GM21528 (cell line): ENCODE results near the gene EIF4E1B.

Source experiments
- ATAC-seq: cut with Tn5 transposase; IDR thresholded peaks from one replicate; pipeline ENCODE4 v1.9.1; 2021; ENCODE audit warnings: mild to moderate bottlenecking, moderate library complexity; ENCODE audit not compliant: unreplicated experiment, low FRiP score

Gene EIF4E1B

DNA sequence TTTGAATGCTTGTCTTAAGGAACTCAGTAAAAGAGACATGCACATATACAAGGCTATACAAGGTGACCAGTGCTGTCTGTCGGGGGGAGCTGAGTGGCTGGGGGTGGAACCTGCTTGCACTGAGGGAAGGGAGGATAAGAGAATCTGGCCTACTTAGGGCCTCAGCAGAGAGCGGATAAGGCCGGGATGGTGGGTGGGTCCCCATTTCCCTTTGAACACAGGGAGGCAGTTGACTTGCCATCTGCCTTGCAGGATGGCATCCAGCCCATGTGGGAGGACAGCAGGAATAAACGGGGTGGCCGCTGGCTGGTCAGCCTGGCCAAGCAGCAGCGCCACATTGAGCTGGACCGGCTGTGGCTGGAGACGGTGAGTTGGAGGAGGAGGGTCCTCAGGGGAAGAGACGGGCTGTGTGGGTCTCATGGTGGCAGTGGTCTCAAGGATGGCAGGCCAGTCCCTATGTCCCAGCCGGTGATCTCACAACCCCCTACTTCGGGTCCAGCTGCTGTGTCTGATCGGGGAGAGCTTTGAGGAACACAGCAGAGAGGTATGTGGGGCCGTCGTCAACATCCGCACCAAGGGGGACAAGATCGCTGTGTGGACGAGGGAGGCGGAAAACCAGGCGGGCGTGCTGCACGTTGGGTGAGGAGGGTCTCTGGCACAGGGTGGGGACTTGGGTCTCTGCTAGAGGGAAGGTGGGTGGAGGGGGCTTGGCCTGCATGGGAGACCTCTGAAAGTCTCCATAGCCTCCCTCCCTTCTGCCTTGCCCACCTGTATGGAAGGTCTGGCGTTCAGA lies 14.6 kb downstream of the EIF4E1B start:
- no peak for ATAC-seq

DNA sequence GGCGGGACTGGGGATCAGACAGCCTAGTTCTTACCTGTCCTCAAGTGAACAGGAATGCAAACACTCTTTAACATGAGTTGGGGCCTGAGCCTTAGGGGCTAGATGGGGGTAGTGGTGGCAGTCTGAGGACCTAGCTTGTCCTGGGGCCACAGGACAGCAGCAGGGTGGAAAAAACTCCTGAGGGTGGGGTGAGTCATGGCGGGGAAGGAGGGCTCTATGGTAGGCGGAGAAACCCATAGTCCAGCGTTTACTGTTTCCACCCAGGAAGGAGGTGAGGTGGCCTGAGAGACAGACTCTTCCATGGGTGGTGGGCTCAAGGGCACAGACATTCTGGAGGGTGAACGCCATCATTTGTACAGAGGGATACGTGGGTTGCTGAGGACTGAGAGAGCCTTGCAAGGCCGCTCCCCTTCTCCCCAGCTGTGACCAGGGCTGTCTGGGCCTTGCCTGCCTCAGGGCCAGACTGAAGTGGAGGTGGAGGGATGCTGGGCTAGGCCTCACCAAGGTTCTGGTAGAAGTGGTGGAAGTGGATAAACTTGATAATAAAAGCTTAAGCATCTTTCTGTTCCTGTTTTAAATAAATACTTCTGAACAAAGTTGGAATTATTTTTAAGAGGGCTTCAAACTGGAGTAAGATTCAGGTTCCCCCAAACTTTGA lies 15.7 kb downstream of the EIF4E1B start:
- no peak for ATAC-seq

DNA sequence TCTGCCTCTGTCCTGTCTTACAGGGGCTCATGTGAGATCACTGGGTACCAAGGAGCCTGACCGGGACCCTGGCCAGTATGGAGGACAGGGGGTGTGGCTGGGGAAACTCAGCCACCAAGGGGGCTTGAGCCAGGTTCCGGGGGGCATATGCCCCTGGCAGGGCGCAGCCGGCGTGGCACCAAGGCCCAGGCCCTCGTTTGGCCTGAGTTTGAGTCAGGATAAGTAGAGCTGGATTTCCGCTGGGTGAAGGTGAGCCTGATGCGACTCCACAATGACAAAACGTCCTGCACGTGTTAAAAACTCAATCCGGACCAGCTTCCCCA lies 16.2 kb downstream of the EIF4E1B start:
- ATAC-seq, result peak; percentile 2

DNA sequence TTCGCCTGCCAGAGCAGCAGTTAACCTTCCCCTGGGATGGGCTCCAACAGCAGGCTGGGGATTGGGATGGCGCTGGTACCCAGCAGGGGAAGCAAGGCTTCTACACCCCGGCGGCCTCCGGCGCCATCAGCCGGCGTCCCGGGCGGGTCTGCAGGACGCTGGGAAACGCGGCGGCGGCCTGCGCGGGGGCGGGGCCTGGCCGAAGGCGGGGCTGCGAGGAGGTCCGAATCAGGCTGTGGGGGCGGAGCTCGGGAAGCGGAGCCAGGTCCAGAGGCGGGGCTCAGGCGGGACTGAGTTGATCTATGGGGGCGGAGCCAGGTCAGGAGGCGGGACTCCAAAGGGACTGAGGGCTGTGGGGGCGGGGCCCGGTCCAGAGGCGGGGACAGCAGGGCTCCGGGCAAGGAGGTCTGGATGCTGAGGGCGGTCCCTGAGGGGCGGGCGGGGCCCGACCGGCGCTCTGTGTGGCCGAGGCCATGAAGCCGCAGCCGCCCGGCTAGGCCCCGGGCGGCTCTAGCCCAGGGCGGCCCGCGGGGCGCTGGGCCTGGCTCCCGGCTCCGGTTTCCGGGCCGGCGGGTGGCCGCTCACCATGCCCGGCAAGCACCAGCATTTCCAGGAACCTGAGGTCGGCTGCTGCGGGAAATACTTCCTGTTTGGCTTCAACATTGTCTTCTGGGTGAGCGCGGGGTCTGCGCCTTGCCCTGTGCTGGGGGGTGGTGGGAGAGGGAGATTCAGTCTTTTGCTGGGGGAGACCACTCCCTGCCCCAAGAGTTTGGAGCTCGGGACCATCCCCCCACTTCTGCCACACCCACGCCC lies 16.8 kb downstream of the EIF4E1B start, which contains the start of gene TSPAN17:
Gene TSPAN17 (plus strand): TSS at position 455 of the 813 bp plus-strand sequence. CDS start 132 bp downstream, at position 587.
- peak; percentile 96 for ATAC-seq

DNA sequence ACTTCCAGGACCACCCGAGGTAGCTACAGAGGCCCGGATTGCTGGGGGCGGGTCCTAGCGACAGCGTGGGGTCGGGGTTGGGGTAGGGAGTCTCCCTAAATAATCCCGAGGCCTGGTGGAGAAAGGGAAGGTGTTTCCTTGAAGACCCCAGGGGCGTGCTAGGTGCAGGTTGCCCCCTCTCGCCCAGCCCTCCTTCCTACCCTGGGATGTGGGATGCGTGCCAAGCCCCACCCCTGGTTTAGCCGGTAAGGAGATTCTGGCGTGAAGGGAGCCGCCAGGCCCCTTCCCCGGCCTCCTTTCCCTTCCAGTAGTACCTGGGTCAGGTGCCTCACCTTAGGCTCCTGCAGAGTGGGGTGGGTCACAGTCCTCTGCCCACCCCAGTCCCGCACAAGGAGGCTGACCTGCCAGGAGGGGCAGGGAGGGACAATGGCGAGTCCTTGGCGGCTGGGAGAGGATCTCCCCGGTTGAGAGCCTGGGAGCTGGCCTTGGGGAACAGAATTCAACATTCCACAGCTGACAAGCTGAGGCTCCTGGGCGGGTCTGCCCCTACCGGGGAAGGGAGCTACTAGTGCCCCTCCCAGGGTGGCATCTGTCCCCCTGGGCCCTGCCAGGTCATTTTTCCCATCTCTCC lies 17.5 kb downstream of the EIF4E1B start:
- ATAC-seq, result no peak

DNA sequence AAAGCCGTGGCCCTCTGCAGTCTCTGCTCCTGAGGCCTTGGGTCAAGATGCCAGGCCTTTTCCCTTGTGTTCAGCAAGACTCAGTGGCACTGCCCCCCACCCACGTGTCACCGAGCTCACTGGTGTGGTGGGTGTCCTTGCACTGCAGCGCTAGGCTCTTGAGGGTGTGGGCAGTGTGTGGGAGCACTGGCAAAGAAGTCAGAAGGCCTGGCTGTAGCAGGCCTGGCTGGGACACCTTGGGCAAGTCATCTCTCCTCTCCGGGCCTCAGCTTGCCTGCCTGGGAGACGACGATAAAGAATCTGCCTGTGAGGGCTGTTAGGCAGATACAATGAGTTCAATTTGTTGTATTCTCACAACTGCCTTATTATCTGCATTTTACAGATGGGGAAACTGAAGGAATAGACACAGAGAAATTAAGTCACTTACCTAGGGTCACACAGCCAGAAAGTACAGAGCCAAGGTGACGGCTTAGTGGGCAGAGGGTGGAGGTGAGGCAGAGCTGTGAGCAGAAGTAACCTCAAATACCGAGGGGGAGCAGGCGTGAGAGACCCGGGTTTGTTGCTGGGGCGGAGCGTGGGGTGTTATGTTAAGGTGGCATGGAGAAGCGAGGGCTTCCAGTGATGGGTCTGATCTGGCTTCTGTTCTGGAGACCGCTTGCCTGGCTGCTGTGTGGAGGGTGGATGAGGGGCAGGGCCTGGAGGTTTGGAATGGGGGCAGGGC lies 18.2 kb downstream of the EIF4E1B start:
- ATAC-seq, result no peak

DNA sequence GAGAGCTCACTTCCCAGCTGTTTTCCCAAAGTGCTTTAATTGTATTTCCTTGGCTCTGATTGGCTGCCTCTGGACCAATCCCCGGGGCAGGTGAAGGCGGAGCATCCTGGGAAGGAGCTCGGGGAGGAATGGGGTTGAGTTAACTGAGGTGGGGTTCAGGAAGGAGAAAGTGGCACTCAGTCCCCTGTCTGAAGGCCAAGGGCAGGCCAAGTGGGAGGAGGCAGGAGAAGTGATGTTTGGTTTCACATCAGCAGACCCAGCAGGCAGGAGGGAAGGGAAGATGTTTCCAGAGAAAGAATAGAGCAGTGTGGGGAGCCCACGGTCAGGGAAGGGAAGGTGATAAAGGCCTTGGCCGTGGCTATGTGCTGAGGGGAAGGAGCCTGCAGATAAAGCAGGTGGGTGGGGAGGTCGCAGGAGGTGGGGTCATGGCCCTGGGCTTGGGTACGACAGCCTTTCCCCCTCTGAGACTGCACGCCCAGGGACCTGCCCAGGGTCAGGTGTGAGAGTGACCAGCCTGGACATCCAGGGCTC lies 19.9 kb downstream of the EIF4E1B start:
- ATAC-seq, result no peak

DNA sequence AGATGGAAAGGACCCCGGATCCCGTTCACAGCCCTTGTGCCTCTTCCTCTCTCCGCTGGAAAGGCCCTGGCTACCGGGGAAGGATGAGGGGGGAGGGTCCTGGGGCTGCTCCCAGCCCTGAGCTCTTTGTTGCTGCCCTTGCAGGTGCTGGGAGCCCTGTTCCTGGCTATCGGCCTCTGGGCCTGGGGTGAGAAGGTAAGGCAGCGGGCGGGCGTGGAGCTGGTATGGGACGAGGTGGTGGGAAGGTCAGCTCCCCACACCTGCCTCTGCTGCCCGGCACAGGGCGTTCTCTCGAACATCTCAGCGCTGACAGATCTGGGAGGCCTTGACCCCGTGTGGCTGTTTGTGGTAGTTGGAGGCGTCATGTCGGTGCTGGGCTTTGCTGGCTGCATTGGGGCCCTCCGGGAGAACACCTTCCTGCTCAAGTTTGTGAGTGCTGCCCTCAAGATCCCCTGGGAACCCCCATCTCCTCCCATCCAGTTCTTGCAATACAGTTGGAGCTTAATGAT lies 21.1 kb downstream of the EIF4E1B start:
- ATAC-seq, result no peak

DNA sequence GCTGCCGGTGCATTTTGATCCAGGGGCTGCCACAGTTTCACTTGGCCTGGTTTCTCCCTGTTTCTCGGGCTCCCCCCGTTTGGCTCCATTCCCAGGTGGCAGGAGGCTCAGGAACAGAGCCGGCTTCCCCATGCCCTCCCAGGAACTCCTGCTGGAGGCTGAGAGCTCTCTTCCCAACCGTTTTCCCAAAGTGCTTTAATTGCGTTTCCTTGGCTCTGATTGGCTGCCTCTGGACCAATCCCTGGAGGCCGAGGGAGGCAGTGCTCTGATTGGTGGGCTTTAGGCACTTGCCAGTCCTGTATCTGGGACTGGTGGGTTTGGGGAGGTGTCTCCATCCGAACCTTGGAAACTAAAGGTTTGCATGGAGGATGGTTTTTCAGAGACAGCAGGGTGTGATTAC lies 21.7 kb downstream of the EIF4E1B start:
- ATAC-seq, result no peak

DNA sequence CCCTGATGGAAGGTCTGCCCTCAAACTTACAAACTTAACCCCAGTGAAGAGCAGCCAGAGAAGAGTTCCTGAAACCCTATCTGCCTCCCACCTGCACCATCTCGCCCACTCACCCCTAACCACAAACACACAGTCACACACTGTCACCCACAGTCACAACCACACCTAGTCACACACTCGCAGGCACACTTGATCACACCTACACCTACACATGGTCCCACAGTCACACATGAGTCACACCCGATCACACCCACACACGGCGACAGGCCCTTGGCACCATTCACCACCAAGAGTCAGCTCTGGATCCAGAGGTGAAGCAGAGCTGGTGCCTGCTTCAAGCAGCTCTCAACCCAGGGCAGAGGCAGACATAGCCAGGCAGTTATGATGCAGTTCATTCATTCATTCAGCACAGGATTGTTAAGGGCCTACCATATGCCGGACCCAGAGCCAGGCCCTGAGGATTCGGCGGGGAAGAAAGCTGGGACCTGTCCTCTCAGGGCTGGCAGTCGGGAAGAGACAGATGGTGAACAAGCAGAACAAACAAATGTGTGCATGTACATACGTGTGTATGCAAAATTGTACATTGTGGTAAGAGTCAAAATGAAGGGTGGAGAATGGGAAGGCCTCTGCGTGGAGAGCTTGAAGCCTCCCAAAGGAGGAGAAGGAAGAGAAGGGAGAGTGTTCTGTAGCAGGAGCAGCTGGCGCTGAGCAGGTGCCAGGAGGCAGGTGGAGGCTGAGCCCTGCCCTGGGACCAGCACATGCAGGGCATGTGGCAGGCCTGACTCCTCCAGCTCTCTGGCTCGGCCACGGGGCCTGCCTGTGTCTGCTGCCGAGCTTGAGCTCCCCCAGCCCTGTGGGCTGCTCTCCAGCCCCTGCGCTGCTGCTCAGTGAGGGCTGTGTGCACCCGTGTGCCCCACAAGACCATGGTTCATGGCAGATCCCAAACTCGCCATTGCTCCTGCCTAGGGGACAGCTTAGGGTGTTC lies 23.2 kb downstream of the EIF4E1B start:
- no peak for ATAC-seq

DNA sequence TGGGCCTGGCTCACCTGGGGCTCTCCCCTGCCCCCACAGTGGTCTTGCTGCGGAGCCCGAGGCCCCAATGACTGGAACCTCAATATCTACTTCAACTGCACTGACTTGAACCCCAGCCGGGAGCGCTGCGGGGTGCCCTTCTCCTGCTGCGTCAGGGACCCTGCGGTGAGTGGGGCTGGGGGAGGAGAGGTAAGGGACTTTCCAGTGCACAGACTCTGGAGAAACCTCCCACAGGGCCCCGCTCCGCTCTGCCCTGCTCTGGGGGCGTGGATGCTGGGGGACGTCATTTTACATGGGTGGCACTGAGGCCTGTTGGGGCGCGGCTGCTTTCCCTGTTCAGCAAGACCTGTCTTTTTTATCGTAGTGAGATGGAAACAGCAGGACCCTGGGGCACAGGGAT lies 24.4 kb downstream of the EIF4E1B start:
- no peak for ATAC-seq

DNA sequence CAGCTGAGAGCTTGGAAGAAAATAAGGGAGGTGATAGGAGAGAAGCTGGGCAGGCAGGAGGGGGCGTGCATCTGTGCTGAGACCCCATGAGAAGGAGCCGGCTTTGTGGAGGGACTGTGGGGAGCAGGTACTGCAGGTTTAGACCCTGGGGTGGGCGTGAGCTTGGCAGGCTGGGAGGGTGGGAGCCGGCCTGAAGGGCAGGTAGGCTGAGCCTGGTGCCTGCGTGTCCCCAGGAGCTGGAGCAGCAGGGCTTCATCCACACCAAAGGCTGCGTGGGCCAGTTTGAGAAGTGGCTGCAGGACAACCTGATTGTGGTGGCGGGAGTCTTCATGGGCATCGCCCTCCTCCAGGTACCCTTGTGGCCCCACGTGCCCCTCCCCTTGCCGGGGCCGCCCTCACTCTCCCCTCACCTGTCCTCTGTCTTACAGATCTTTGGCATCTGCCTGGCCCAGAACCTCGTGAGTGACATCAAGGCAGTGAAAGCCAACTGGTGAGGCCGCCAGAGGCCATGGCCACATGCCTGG lies 26.1 kb downstream of the EIF4E1B start:
- no peak for ATAC-seq

DNA sequence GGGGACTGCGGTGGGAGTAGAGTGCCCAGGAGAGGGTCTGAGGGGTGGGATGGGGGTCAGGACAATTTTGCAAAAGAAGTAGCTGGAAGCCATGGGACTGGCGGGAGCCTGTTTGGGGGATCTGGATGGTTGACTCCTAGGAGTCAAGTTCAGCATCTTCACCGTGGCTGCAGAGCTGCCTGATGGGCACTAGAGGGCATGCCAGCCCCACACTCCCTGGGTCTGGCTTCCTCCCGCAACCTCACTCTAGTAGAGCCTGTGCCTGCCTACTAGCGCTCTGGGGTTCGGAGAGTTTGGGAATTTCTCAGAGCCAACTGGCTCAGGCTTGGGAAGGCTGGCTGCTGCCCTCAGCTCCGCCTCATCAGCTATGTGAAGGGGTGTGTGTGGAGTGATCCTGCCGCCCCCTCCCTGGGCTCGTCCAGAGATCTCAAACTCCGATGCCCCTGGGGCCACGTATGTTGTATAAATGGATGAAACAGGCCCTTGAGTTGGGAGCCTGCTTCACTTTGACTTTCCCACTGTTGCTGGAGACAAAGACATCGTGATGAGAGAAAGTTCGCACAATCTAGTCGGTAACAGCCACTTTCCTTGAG lies 27.6 kb downstream of the EIF4E1B start:
- ATAC-seq, result no peak

DNA sequence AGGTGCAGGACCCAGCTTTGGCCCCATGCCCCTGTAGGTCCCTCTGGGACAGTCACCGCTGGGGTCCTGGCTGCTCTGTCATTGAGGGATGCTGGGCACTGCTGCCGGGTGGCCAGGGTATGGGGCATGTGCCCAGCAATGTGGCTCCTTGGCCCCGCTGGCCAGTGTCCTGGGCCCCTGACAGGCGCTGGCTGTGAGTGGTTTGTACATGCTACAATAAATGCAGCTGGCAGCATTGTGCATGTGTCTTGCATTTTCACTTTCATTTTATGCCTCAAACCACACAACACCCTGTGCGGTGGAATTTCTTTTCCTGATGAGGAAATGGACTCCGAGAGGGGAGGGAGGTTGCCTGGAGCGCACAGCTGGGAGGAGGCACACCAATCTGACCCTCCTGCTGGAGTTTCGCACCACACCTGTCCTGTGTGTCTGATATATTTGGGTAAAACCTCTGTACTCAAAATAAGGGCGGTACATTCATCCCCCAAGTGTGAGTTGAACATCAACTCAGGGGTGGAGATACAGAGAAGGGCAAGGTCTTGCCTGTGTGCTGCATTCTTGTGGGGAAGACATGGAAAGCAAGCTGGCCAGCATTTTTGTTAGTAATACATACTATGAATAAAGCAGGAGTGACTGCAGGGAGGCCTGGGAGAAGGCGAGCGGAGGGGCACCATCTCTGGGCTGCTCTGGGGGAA lies 28.5 kb downstream of the EIF4E1B start:
- ATAC-seq, result no peak

DNA sequence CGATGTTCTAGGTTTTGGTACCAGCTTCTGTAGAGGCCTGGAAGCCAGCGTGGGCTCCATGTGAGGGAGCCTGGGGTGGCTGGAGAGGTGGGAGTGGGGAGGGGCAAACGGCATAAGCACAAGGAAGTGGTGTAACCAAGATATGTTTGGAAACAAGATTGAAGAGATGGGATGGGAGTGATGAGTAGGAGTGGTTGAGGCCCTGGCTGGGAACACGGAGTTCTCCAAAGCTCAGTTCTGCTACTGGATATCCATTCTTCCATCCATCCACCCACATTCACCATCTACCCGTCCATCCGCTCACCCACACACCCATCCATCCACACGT lies 29.0 kb downstream of the EIF4E1B start:
- ATAC-seq, result no peak

DNA sequence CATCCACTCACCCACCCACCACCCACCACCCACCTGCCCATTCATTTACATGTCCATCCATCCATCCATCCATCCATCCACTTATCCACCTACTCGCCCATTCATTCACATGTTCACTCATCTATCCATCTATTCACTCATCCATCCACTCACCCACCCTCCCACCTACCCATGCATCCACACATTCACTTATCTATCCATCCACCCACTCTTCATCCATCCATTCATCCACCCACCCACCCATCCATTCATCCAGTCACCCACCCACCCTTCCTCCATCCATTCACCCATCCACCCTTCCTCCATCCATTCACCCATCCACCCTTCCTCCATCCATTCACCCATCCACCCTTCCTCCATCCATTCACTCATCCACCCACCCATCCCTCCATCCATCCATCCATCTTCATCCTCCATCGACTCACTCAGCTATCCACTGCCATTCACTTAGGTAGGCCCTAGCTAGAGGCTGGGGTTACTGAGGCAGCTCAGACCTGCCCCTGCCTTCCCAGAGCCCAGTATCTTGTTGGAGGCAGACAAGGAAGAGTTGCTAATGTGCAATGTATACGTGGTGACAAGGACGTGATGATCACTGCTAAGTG lies 29.5 kb downstream of the EIF4E1B start:
- no peak for ATAC-seq

DNA sequence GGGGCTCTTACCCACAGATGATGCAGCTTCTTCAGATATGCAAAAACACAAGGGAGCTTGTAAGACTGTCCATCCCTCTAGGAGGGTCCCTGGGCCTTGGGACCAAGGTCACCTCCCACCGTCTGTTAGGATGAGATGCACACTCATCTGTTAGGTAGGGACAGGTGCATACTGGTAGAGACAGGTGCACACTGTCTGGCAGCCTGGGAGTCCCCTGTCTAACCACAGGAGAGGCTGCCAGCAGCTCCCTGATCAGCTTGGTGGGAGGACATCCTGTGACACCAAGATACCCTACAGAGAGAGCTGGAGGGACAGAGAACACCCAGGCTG lies 30.0 kb downstream of the EIF4E1B start:
- peak; percentile 40 for ATAC-seq
